Parathyroid adenoma (tissue), 2 donors: Measurements from ENCODE around the gene LRRTM4.

Experiments
- H2AFZ ChIP-seq: fragments of 300-600 bp; sonication (generic); one replicate; pipeline ENCODE4 v1.7.0; 2017; ENCODE audit warnings: antibody characterized with exemption, mild to moderate bottlenecking
- H3K27ac ChIP-seq: fragments of 300-600 bp; sonication (generic); one replicate; pipeline ENCODE4 v1.7.0; 2017
- H3K27me3 ChIP-seq: fragments of 300-600 bp; sonication (generic); one replicate; pipeline ENCODE4 v1.7.0; 2017; ENCODE audit warnings: low read length; ENCODE audit not compliant: control insufficient read depth, insufficient read depth
- H3K36me3 ChIP-seq: fragments of 300-600 bp; sonication (generic); one replicate; pipeline ENCODE4 v1.7.0; 2017; ENCODE audit warnings: low read length; ENCODE audit not compliant: control insufficient read depth, insufficient read depth
- H3K4me1 ChIP-seq: fragments of 300-600 bp; sonication (generic); one replicate; pipeline ENCODE4 v1.7.0; 2017; ENCODE audit warnings: control low read depth
- H3K4me2 ChIP-seq: fragments of 300-600 bp; sonication (generic); one replicate; pipeline ENCODE4 v1.7.0; 2017; ENCODE audit warnings: low read length
- H3K4me3 ChIP-seq: fragments of 300-600 bp; sonication (generic); one replicate; pipeline ENCODE4 v1.7.0; 2017; ENCODE audit warnings: low read depth, low read length
- H3K79me2 ChIP-seq: fragments of 300-600 bp; sonication (generic); one replicate; pipeline ENCODE4 v1.7.0; 2017; ENCODE audit warnings: control low read depth
- H3K9ac ChIP-seq: fragments of 300-600 bp; sonication (generic); one replicate; pipeline ENCODE4 v1.7.0; 2017; ENCODE audit warnings: mild to moderate bottlenecking
- H3K9me3 ChIP-seq: fragments of 300-600 bp; sonication (generic); one replicate; pipeline ENCODE4 v1.7.0; 2017; ENCODE audit warnings: low read length; ENCODE audit not compliant: control insufficient read depth
- CTCF ChIP-seq: fragments of 300-600 bp; sonication (generic); IDR thresholded peaks from one replicate; pipeline ENCODE4 v1.7.0; 2017; ENCODE audit warnings: antibody characterized with exemption, mild to moderate bottlenecking
- donor health status: primary hyperparathyroidism.

Gene LRRTM4

GRCh38 chr2:76953733-76954347 lies 568.3 kb downstream of the LRRTM4 start:
- Histone ChIP-seq H3K9ac (no peak overlapping the region), H3K4me3 (no peak overlapping the region), H2AFZ (no peak overlapping the region), H3K4me2 (no peak overlapping the region), H3K27ac (no peak overlapping the region), H3K79me2 (no peaks in the 10 kb centered on the region), H3K27me3 (no peaks in the 10 kb centered on the region), H3K4me1 (no peaks in the 10 kb centered on the region), H3K36me3 (no peaks in the 10 kb centered on the region), H3K9me3 (no peaks in the 10 kb centered on the region)
- TF ChIP-seq CTCF, result no peak

GRCh38 chr2:76946631-76947145 lies 575.5 kb downstream of the LRRTM4 start:
- H3K79me2 ChIP-seq, result no peaks in the 10 kb centered on the region
- no peaks in the 10 kb centered on the region for H3K4me1 ChIP-seq
- no peak overlapping the region for H2AFZ ChIP-seq
- H3K4me3 ChIP-seq, result no peak overlapping the region
- H3K9me3 ChIP-seq, result no peaks in the 10 kb centered on the region
- no peak overlapping the region for H3K9ac ChIP-seq
- H3K36me3 ChIP-seq, result no peaks in the 10 kb centered on the region
- TF ChIP-seq CTCF, result no peak
- H3K27ac ChIP-seq, result no peak overlapping the region
- no peaks in the 10 kb centered on the region for H3K27me3 ChIP-seq
- no peak overlapping the region for H3K4me2 ChIP-seq

GRCh38 chr2:76940559-76940958 lies 581.6 kb downstream of the LRRTM4 start:
- no peaks in the 10 kb centered on the region for H3K36me3 ChIP-seq
- H3K9ac ChIP-seq, result no peak overlapping the region
- no peak overlapping the region for H3K4me3 ChIP-seq
- H3K79me2 ChIP-seq, result no peaks in the 10 kb centered on the region
- H3K27ac ChIP-seq, result no peak overlapping the region
- no peaks in the 10 kb centered on the region for H3K9me3 ChIP-seq
- no peak overlapping the region for H3K4me2 ChIP-seq
- H3K27me3 ChIP-seq, result no peaks in the 10 kb centered on the region
- no peak for TF ChIP-seq CTCF
- H2AFZ ChIP-seq, result no peak overlapping the region
- no peaks in the 10 kb centered on the region for H3K4me1 ChIP-seq

GRCh38 chr2:76938153-76938552 lies 584.0 kb downstream of the LRRTM4 start:
- Histone ChIP-seq H3K4me2 (no peak overlapping the region), H3K4me1 (no peaks in the 10 kb centered on the region), H3K27me3 (no peaks in the 10 kb centered on the region), H3K9ac (no peak overlapping the region), H3K36me3 (no peaks in the 10 kb centered on the region), H3K27ac (no peak overlapping the region), H2AFZ (no peak overlapping the region), H3K9me3 (no peaks in the 10 kb centered on the region), H3K4me3 (no peak overlapping the region), H3K79me2 (no peaks in the 10 kb centered on the region)
- TF ChIP-seq CTCF, result no peak

GRCh38 chr2:76932550-76932949 lies 589.6 kb downstream of the LRRTM4 start:
- no peak for TF ChIP-seq CTCF
- Histone ChIP-seq H3K4me2 (no peak overlapping the region), H3K36me3 (no peaks in the 10 kb centered on the region), H2AFZ (no peak overlapping the region), H3K27ac (no peak overlapping the region), H3K9me3 (no peaks in the 10 kb centered on the region), H3K4me1 (no peaks in the 10 kb centered on the region), H3K27me3 (no peaks in the 10 kb centered on the region), H3K9ac (no peak overlapping the region), H3K4me3 (no peak overlapping the region), H3K79me2 (no peaks in the 10 kb centered on the region)
